ENCODE measurements around the gene RASGRP1. TPM values are rescaled to one million over a fixed set of nuclear protein-coding genes. Genes with fewer than 3 reads are reported as not detected.

Gene RASGRP1
- total RNA-seq, 1 experiment from 2014 or later, result 1.6 TPM

DNA sequence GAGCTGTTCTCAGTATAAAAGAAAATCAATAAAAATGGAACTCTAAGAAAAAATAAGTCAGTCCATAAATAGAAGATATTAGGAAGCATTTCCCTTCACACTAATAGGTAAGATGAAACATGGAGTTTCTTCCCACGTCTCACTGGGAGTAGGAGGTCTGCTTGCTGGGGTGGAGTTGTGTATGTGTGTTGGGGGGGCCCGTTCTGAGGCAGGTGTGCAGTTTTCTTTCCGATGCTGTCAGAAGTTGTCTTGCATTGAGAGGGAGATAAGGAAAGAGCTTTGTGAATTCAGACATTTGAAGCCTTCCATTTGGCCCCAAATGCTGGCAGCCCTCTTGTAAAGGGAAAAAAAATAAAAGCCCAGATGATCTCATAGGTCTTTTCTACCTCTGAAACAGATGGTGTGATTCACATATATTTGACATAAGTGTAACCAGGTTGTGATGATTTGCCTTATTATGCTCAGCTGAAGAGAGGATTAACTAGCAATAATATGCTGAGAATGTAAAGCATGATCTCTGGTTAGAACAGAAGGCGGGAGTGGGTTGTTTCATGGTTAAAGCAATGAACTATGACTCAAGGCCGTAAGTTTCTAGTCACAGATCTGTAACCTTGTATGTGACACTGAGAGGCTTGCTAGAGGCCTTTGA lies 8.8 kb downstream of the RASGRP1 start:
- Histone ChIP-seq H3K4me2 (ENCODE audit: low read length) (no peak overlapping the region), H3K27me3 (ENCODE audit: insufficient read depth, low read length) (0 out of 2 replicates have a peak, but pooled peaks cover 8% of the 10 kb centered on the region), H3K4me3 (replicated peaks in 1 of 2; ENCODE audit: low read depth in 1 of 2, low read length in 2 of 2) (no peak overlapping the region), H3K4me1 (ENCODE audit: control insufficient read depth in 1 of 2, insufficient read depth in 2 of 2, low read length in 2 of 2) (no peaks in the 10 kb centered on the region), H3K79me2 (ENCODE audit: insufficient read depth, low read length) (no peaks in the 10 kb centered on the region), H3K9me3 (ENCODE audit: control insufficient read depth in 1 of 2, insufficient read depth in 1 of 2, low read depth in 1 of 2, low read length in 2 of 2) (no peaks in the 10 kb centered on the region), H3K9me2 (ENCODE audit: insufficient read depth) (no peaks in the 10 kb centered on the region), H3K36me3 (ENCODE audit: control insufficient read depth in 1 of 2, insufficient read depth in 2 of 2, low read length in 2 of 2) (no peaks in the 10 kb centered on the region), H3K27ac (ENCODE audit: low read depth, low read length) (no peak overlapping the region), H2AFZ (ENCODE audit: low read depth, low read length, poor library complexity, severe bottlenecking) (no peak overlapping the region), H3K9ac (ENCODE audit: low read length) (no peak overlapping the region), H4K20me1 (ENCODE audit: insufficient read depth) (no peaks in the 10 kb centered on the region)
- intact Hi-C loops (cut with micrococcal nuclease), result no loop called here
- no TSS peak for BruUV-seq (replicated peaks)
- TF ChIP-seq, protein P1, sequence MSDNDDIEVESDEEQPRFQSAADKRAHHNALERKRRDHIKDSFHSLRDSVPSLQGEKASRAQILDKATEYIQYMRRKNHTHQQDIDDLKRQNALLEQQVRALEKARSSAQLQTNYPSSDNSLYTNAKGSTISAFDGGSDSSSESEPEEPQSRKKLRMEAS (IDR thresholded peaks at IDR 0.05), result no peak
- TF ChIP-seq EZH2 (IDR thresholded peaks at IDR 0.05) (no peak), POLR2A (IDR thresholded peaks at IDR 0.05; ENCODE audit: borderline replicate concordance, extremely low read depth, insufficient read depth, insufficient read length) (no peak)
- CTCF ChIA-PET, result interaction anchor here (2.4 kb wide), 1 partner anchor 8 kb away, joined by 9 read pairs; the partner anchor contains the start of gene RASGRP1
- DNase-seq (ENCODE audit: low read depth, low spot score), result no peak
- RAD21 ChIA-PET (ENCODE audit: low non-redundant PET in 1 of 2, low total read pairs in 2 of 2, uncharacterized antibody in 2 of 2, unreplicated experiment in 2 of 2), result no interaction called here
- POLR2A ChIA-PET, result no interaction called here
- no peak for ATAC-seq

DNA sequence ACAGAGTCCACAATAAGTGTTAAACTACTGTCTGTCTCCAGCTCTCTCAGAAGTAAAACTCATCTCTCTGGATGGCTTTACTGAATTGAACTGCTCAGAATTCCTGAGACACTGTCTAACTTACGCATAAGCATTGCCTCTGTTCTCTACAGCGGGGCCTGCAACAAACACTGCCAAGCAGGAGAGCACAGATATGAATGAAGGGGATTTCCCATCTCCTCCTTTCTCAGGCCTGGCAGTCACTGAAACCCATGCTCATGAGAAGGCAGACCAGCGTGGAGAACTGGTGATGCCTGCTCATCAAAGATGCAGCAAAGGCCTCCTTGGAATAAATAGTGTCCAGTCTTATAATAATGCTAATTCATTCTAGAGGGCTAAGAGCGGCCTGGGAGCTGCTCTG lies 10.3 kb downstream of the RASGRP1 start:
- H3K36me3 ChIP-seq (ENCODE audit: control insufficient read depth in 1 of 2, insufficient read depth in 2 of 2, low read length in 2 of 2), result no peaks in the 10 kb centered on the region
- no peak overlapping the region for H3K4me3 ChIP-seq (replicated peaks in 1 of 2; ENCODE audit: low read depth in 1 of 2, low read length in 2 of 2)
- H2AFZ ChIP-seq (ENCODE audit: low read depth, low read length, poor library complexity, severe bottlenecking), result no peak overlapping the region
- no TSS peak for BruUV-seq (replicated peaks)
- no peaks in the 10 kb centered on the region for H3K4me1 ChIP-seq (ENCODE audit: control insufficient read depth in 1 of 2, insufficient read depth in 2 of 2, low read length in 2 of 2)
- ATAC-seq, result no peak
- no peak overlapping the region for H3K4me2 ChIP-seq (ENCODE audit: low read length)
- CTCF ChIA-PET, result interaction anchor here (2.4 kb wide), 1 partner anchor 10 kb away, joined by 9 read pairs; the partner anchor contains the start of gene RASGRP1
- no peaks in the 10 kb centered on the region for H3K9me3 ChIP-seq (ENCODE audit: control insufficient read depth in 1 of 2, insufficient read depth in 1 of 2, low read depth in 1 of 2, low read length in 2 of 2)
- DNase-seq (ENCODE audit: low read depth, low spot score), result no peak
- H3K27ac ChIP-seq (ENCODE audit: low read depth, low read length), result no peak overlapping the region
- H3K9me2 ChIP-seq (ENCODE audit: insufficient read depth), result no peaks in the 10 kb centered on the region
- RAD21 ChIA-PET (ENCODE audit: low non-redundant PET in 1 of 2, low total read pairs in 2 of 2, uncharacterized antibody in 2 of 2, unreplicated experiment in 2 of 2), result no interaction called here
- H3K9ac ChIP-seq (ENCODE audit: low read length), result no peak overlapping the region
- H3K79me2 ChIP-seq (ENCODE audit: insufficient read depth, low read length), result no peaks in the 10 kb centered on the region
- intact Hi-C loops (cut with micrococcal nuclease), result no loop called here
- POLR2A ChIA-PET, result no interaction called here
- 0 out of 2 replicates have a peak, but pooled peaks cover 10% of the 10 kb centered on the region for H3K27me3 ChIP-seq (ENCODE audit: insufficient read depth, low read length)
- H4K20me1 ChIP-seq (ENCODE audit: insufficient read depth), result no peaks in the 10 kb centered on the region
- TF ChIP-seq YY1 (IDR thresholded peaks at IDR 0.05; ENCODE audit: extremely low read depth, insufficient replicate concordance, low read depth, low read length) (no peak), TCF7L2 (IDR thresholded peaks at IDR 0.05; ENCODE audit: borderline replicate concordance, extremely low read depth, insufficient read depth, insufficient read length) (no peak), CBX3 (IDR thresholded peaks at IDR 0.05; ENCODE audit: low read depth) (no peak), SRF (IDR thresholded peaks at IDR 0.05; ENCODE audit: low read depth) (no peak), ZFX (IDR thresholded peaks at IDR 0.05) (no peak), SIN3A (IDR thresholded peaks at IDR 0.05; ENCODE audit: low read depth) (no peak), EZH2 (IDR thresholded peaks at IDR 0.05) (no peak), POLR2A (IDR thresholded peaks at IDR 0.05; ENCODE audit: borderline replicate concordance, extremely low read depth, insufficient read depth, insufficient read length) (no peak), SP1 (IDR thresholded peaks at IDR 0.05; ENCODE audit: low read depth) (no peak), ZNF274 (IDR thresholded peaks at IDR 0.05; ENCODE audit: low read depth, low read length) (no peak), FOSL1 (IDR thresholded peaks at IDR 0.05; ENCODE audit: low read depth) (no peak), EZH2phosphoT487 (IDR thresholded peaks at IDR 0.05; ENCODE audit: borderline replicate concordance) (no peak), EGR1 (IDR thresholded peaks at IDR 0.05; ENCODE audit: low read depth) (no peak)
- TF ChIP-seq, protein P2, sequence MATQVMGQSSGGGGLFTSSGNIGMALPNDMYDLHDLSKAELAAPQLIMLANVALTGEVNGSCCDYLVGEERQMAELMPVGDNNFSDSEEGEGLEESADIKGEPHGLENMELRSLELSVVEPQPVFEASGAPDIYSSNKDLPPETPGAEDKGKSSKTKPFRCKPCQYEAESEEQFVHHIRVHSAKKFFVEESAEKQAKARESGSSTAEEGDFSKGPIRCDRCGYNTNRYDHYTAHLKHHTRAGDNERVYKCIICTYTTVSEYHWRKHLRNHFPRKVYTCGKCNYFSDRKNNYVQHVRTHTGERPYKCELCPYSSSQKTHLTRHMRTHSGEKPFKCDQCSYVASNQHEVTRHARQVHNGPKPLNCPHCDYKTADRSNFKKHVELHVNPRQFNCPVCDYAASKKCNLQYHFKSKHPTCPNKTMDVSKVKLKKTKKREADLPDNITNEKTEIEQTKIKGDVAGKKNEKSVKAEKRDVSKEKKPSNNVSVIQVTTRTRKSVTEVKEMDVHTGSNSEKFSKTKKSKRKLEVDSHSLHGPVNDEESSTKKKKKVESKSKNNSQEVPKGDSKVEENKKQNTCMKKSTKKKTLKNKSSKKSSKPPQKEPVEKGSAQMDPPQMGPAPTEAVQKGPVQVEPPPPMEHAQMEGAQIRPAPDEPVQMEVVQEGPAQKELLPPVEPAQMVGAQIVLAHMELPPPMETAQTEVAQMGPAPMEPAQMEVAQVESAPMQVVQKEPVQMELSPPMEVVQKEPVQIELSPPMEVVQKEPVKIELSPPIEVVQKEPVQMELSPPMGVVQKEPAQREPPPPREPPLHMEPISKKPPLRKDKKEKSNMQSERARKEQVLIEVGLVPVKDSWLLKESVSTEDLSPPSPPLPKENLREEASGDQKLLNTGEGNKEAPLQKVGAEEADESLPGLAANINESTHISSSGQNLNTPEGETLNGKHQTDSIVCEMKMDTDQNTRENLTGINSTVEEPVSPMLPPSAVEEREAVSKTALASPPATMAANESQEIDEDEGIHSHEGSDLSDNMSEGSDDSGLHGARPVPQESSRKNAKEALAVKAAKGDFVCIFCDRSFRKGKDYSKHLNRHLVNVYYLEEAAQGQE (IDR thresholded peaks at IDR 0.05; ENCODE audit: low read depth), result no peak
- TF ChIP-seq, protein P1 (IDR thresholded peaks at IDR 0.05), result no peak
- TF ChIP-seq, protein P3, sequence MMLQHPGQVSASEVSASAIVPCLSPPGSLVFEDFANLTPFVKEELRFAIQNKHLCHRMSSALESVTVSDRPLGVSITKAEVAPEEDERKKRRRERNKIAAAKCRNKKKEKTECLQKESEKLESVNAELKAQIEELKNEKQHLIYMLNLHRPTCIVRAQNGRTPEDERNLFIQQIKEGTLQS (IDR thresholded peaks at IDR 0.05), result no peak

Data from HCT116 (cell line).